ENCODE measurements around the gene NHLRC2. TPM values are rescaled to one million over a fixed set of nuclear protein-coding genes. Genes with fewer than 3 reads are reported as not detected.

Gene NHLRC2
- total and polyA plus RNA-seq, 2 donors (not counting 3 experiments of a cell fraction or from before 2014, with no cell fraction given): 5.2 to 28.2 TPM

DNA sequence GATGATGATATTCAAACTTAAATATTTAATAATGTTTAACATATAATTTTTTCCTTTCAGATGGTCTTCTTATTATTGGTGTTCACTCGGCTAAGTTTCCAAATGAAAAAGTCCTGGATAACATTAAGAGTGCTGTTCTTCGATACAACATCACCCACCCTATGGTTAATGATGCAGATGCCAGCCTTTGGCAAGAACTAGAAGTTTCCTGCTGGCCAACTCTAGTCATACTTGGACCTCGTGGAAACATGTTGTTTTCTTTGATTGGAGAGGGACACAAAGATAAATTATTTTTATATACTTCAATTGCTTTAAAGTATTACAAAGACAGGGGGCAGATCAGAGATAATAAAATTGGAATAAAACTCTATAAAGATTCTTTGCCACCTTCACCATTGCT lies 22.0 kb downstream of the NHLRC2 start:
- Histone ChIP-seq H3K79me2 (ENCODE audit: control insufficient read depth, insufficient read depth, low read length) (peaks cover 30% of the 10 kb centered on the region), H3K9me3 (replicated peaks; ENCODE audit: control insufficient read depth, insufficient read depth, low read length) (no peaks in the 10 kb centered on the region), H3K27me3 (ENCODE audit: control insufficient read depth in 2 of 2, insufficient read depth in 2 of 2, low read length in 2 of 2) (no peaks in the 10 kb centered on the region), H3K27ac (ENCODE audit: insufficient read depth, low read depth, low read length) (no peak overlapping the region), H3K4me3 (replicated peaks in 1 of 3; ENCODE audit: insufficient read depth in 1 of 3, low read depth in 1 of 3, low read length in 3 of 3) (no peak overlapping the region), H3K9me1 (replicated peaks; ENCODE audit: control insufficient read depth, extremely low read depth, insufficient read depth, low read length) (no peaks in the 10 kb centered on the region), H3K9ac (replicated peaks; ENCODE audit: extremely low read depth, insufficient read depth, low read length) (no peak overlapping the region), H3K4me1 (ENCODE audit: control insufficient read depth, extremely low read depth, insufficient read depth, low read length) (peaks cover 30% of the 10 kb centered on the region), H3K4me2 (ENCODE audit: insufficient read depth, low read length) (no peak overlapping the region), H2AFZ (ENCODE audit: low read depth, low read length) (no peak overlapping the region), H4K20me1 (replicated peaks; ENCODE audit: control insufficient read depth, extremely low read depth, insufficient read depth, low read length) (no peaks in the 10 kb centered on the region), H3K36me3 (ENCODE audit: control insufficient read depth in 2 of 2, extremely low read depth in 1 of 2, insufficient read depth in 2 of 2, low read length in 2 of 2) (peaks cover 0 to 3% of the 10 kb centered on the region in 2 experiments)
- no peak for TF ChIP-seq GATA2 (IDR thresholded peaks at IDR 0.05; ENCODE audit: insufficient read depth, insufficient read length, low read depth, low read length)
- TF ChIP-seq POLR2A (IDR thresholded peaks at IDR 0.05; ENCODE audit: low read depth, low read length): no peak
- TF ChIP-seq POLR2AphosphoS5 (IDR thresholded peaks at IDR 0.05; ENCODE audit: insufficient read depth, low read depth, low read length): no peak
- TF ChIP-seq MYC (IDR thresholded peaks at IDR 0.05; ENCODE audit: low read depth, low read length): no peak
- TF ChIP-seq JUN (IDR thresholded peaks at IDR 0.05; ENCODE audit: borderline replicate concordance, insufficient read depth, insufficient read length, low read depth): no peak
- no peak for TF ChIP-seq EZH2 (IDR thresholded peaks at IDR 0.05; ENCODE audit: borderline replicate concordance, low read depth, low read length, severe bottlenecking)
- TF ChIP-seq, protein P1, sequence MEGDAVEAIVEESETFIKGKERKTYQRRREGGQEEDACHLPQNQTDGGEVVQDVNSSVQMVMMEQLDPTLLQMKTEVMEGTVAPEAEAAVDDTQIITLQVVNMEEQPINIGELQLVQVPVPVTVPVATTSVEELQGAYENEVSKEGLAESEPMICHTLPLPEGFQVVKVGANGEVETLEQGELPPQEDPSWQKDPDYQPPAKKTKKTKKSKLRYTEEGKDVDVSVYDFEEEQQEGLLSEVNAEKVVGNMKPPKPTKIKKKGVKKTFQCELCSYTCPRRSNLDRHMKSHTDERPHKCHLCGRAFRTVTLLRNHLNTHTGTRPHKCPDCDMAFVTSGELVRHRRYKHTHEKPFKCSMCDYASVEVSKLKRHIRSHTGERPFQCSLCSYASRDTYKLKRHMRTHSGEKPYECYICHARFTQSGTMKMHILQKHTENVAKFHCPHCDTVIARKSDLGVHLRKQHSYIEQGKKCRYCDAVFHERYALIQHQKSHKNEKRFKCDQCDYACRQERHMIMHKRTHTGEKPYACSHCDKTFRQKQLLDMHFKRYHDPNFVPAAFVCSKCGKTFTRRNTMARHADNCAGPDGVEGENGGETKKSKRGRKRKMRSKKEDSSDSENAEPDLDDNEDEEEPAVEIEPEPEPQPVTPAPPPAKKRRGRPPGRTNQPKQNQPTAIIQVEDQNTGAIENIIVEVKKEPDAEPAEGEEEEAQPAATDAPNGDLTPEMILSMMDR (IDR thresholded peaks at IDR 0.05; ENCODE audit: extremely low read depth in 1 of 2, insufficient read depth in 1 of 2, low read depth in 1 of 2, low read length in 2 of 2): no peak
- TF ChIP-seq, protein P2, sequence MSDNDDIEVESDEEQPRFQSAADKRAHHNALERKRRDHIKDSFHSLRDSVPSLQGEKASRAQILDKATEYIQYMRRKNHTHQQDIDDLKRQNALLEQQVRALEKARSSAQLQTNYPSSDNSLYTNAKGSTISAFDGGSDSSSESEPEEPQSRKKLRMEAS (IDR thresholded peaks at IDR 0.05; ENCODE audit: insufficient read depth, insufficient read length): no peak
- TF ChIP-seq FOS (IDR thresholded peaks at IDR 0.05; ENCODE audit: borderline replicate concordance, insufficient read depth, low read length): no peak
- intact Hi-C loops (cut with micrococcal nuclease): loop anchor here (5.0 kb wide), 1 partner anchor 166 kb away; the partner anchor contains the start of gene ADRB1
- no peak for FAIRE-seq
- dilution Hi-C loops (cut with MboI; ENCODE audit: extremely low pct_ligation_motif_present, low sequenced_read_pairs): no loop called here
- POLR2A ChIA-PET: no interaction called here
- no TSS peak for BruUV-seq (replicated peaks)
- no peak for DNase-seq (ENCODE audit: low read depth, low spot score)
- CTCF ChIA-PET: no interaction called here

Measured in endothelial cell of umbilical vein (primary cell).